Cardiac muscle cell (in vitro differentiated cells and primary cell): ENCODE results near the gene MBD2. TPM values are rescaled to one million over a fixed set of nuclear protein-coding genes. Genes with fewer than 3 reads are reported as not detected.

ENCODE experiments used
- DNase-seq, 2 donors: peaks; one replicate each; pipeline versions ENCODE4 v3.0.0 to v3.0.0-alpha.2; 2010 to 2017; ENCODE audit warnings: low read depth in 1 of 2, low spot score in 1 of 2
- H3K27ac ChIP-seq: fragments of 200-600 bp; sonication (generic); 2 replicates; pipeline ENCODE4 v1.5.1; 2016
- H3K27me3 ChIP-seq: fragments of 200-600 bp; sonication (generic); 2 replicates; pipeline ENCODE4 v1.6.0; 2016; ENCODE audit warnings: control low read depth
- H3K36me3 ChIP-seq: fragments of 200-600 bp; sonication (generic); 2 replicates; pipeline ENCODE4 v1.5.1; 2016; ENCODE audit warnings: control low read depth
- H3K4me1 ChIP-seq: fragments of 200-600 bp; sonication (generic); 2 replicates; pipeline ENCODE4 v1.8.1; 2017; ENCODE audit warnings: low read depth, mild to moderate bottlenecking, mixed run types
- H3K4me3 ChIP-seq: fragments of 200-600 bp; sonication (generic); 2 replicates; pipeline ENCODE4 v1.5.1; 2016; ENCODE audit warnings: mild to moderate bottlenecking
- H3K9me3 ChIP-seq: fragments of 200-600 bp; sonication (generic); 2 replicates; pipeline ENCODE4 v1.5.1; 2017; ENCODE audit warnings: low read depth, mild to moderate bottlenecking, control low read depth
- CTCF ChIP-seq: IDR thresholded peaks from 2 replicates; pipeline ENCODE4 v1.5.1; 2012; ENCODE audit warnings: low read depth, mild to moderate bottlenecking, low read length
- polyA plus RNA-seq: library from polyadenylated mRNA; unstranded; fragments of >200 nt; fragmentation: Nextera tagmentation; extraction: Ambion mirVana; gene quantifications from 2 replicates; pipeline ENCODE4 v1.2.1, GENCODE V29; 2016
- total RNA-seq: library from RNA; depleted of rRNA; stranded (reverse); fragments of >200 nt; gene quantifications from 2 replicates; pipeline ENCODE4 v1.2.3, GENCODE V29; 2016

The MBD2 gene
- total and polyA plus RNA-seq, 2 experiments from 2014 or later: 27.5 to 40.0 TPM

GRCh38 chr18:54181856-54182602, 42.4 kb downstream of the MBD2 start:
- Histone ChIP-seq H3K9me3 (no peaks in the 10 kb centered on the region), H3K4me1 (no peaks in the 10 kb centered on the region), H3K27ac (no peak overlapping the region), H3K36me3 (peaks cover 5% of the 10 kb centered on the region), H3K4me3 (no peak overlapping the region), H3K27me3 (no peaks in the 10 kb centered on the region)
- TF ChIP-seq CTCF: no peak
- DNase-seq: peak in 1 of 2 donors; percentile 21

GRCh38 chr18:54173980-54174630, 50.4 kb downstream of the MBD2 start:
- Histone ChIP-seq H3K4me3 (no peak overlapping the region), H3K36me3 (no peaks in the 10 kb centered on the region), H3K27me3 (no peaks in the 10 kb centered on the region), H3K4me1 (no peaks in the 10 kb centered on the region), H3K27ac (no peak overlapping the region), H3K9me3 (no peaks in the 10 kb centered on the region)
- DNase-seq: no peak
- TF ChIP-seq CTCF: no peak

GRCh38 chr18:54173250-54173649, 51.2 kb downstream of the MBD2 start:
- Histone ChIP-seq H3K27me3 (no peaks in the 10 kb centered on the region), H3K4me1 (peaks cover 8% of the 10 kb centered on the region), H3K27ac (no peak overlapping the region), H3K36me3 (no peaks in the 10 kb centered on the region), H3K4me3 (no peak overlapping the region), H3K9me3 (no peaks in the 10 kb centered on the region)
- no peak for DNase-seq
- TF ChIP-seq CTCF: no peak

DNA sequence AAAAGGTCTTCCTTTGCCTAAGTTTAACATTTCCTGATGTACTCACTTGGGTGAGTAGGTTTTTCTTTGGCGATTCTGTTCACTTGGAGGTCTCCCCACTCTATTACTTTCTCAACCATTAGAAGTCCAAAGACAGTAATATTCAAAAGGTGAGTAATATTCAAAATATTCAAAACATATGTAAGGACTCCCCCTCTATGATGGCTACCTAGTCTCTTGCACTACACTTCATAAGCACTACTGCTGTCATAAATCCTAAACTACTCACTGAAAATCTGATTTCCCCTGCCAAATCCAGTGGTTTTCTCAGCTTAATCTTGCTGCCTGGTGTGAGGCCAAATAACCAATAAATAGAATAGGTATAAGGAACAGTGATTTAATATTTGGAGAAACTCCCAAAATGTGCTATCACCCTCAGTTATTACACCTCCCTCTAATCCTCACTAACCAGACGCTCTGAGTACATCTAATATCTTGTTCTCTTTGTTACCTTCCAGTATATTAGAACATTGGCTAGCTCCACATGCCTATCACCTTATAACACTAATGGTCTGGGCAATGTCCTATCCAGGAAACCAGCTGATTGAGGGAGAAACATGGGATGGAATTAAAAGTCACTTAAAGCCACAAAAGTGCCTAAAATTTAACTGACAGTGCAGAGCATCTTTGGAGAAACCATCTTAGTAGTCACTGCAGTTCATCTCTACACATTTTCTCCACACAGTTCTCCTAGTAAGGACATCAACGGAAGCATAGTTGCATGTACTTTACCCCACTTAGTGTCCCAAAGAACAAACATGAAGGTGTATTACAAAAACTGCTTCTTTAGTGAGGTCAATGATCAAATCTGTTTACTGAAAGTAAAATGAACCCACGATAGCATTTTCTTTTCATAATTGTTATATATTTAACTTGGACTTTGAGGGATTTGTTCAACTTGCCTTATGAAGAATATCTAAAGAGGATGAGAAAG, 54.8 kb downstream of the MBD2 start:
- no peak for TF ChIP-seq CTCF
- no peak overlapping the region for H3K27ac ChIP-seq
- no peak for DNase-seq

GRCh38 chr18:54165450-54165849, 59.0 kb downstream of the MBD2 start:
- Histone ChIP-seq H3K4me3 (no peak overlapping the region), H3K9me3 (no peaks in the 10 kb centered on the region), H3K27ac (no peak overlapping the region), H3K4me1 (peaks cover 10% of the 10 kb centered on the region), H3K36me3 (peaks cover 11% of the 10 kb centered on the region), H3K27me3 (no peaks in the 10 kb centered on the region)
- DNase-seq: no peak
- no peak for TF ChIP-seq CTCF

More for the DNA sequence above, 54.8 kb downstream of the MBD2 start:
- no peaks in the 10 kb centered on the region for H3K27me3 ChIP-seq
- no peak overlapping the region for H3K4me3 ChIP-seq
- H3K9me3 ChIP-seq: no peaks in the 10 kb centered on the region
- H3K36me3 ChIP-seq: no peaks in the 10 kb centered on the region
- peaks cover 10% of the 10 kb centered on the region for H3K4me1 ChIP-seq
